ENCODE data around the gene BEND6.
"Not testable (repeated sequence)": the region's sequence is repeated elsewhere in the genome, so short reads cannot be mapped to it uniquely, and the experiment has no call there.

BEND6 gene

DNA sequence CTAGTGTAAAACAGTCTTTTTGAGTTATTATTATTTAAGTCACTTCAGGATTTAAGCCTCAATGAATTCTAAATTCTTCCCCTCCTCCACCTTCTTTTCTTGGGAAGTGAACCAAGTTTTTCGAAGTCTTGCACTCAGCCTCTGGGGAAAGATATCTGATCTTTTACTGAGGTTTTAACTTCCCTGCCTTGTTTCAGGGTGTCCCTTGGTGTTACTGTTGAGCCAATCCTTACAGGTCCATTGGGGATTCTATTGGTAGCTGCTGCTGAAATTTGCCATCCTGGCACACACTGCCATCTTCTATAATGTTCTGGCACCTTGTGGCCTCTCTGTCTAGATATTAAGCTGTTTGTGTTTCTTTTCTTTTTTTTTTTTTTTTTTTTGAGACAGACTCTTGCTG is 31.7 kb downstream of the BEND6 start:
- no peak for DNase-seq

DNA sequence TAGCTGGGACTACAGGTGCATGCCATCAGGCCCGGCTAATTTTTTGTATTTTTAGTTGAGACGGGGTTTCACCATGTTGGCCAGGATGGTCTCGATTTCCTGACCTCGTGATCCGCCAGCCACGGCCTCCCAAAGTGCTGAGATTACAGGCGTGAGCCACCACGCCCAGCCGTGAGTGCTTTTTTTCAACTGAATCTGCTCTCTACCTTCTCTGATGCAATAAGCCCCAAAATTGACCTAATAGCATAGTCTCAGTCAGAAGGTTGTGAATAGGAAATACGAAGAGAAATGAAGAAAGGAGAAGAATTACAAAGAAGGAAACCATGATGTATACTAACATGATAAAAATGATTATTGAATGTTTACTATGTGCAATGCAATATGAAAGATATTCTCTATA is 33.2 kb downstream of the BEND6 start:
- no peak for DNase-seq

DNA sequence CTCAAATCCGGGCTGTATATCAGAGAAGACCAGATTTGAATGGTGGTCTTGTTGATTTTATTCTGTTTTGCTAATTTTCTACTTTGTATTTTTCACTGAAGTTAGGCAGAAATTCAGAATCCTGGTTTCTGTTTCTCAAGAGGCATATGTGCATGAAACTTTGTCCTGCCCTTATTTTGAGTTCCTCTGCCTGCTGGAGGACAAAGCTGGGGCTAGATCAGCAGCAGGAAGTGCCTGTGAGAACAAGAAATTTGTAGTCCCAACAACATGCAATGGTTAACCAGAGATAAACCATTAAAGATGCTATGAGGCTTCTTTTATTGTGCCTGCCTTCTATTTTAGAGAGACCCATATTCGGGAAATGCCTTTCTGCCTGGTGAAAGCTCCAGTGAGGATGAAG is 37.1 kb downstream of the BEND6 start:
- no peak for DNase-seq

DNA sequence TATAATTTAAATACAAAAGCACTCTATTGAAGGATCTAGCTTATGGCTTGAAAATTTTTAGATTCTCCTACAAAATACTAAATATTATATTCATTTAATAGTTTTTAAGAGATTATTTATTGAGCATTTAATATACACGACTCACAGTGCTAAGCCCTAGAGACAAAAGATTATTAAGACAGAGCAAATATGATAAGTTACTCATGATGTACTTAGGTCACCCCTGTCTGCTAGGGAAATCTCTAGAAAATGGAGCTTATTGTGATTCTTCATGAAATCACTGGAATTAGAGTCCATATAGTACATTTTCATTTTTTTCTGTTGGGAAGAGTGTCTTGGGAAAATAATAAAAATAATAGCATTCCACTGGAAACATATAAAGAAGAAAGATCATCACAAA is 37.8 kb downstream of the BEND6 start:
- DNase-seq, result no peak

DNA sequence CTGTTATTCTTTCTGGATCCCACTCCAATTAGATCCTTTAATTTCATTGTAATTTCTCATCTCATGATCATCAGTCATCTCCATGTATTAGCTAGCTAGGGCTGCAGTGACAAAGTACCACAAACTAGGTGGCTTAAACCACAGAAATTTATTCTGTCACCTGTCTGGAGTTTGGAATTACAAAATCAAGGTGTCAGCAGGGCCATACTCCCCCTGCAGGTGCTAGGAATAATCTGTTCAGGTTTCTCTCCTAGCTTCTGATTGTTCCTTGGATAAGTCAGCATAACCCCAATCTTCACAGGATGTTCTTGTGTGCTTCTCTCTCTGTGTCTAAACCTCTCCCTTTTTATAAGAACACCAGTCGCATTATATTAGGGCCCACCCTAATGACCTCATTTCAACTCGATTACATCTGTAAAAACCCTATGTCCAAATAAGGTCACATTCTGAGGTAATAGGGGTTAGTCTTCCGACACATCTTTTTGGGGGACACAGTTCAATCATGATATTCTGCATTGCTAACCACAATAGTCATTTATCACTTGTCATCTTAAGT is 40.5 kb downstream of the BEND6 start:
- no peak for DNase-seq

DNA sequence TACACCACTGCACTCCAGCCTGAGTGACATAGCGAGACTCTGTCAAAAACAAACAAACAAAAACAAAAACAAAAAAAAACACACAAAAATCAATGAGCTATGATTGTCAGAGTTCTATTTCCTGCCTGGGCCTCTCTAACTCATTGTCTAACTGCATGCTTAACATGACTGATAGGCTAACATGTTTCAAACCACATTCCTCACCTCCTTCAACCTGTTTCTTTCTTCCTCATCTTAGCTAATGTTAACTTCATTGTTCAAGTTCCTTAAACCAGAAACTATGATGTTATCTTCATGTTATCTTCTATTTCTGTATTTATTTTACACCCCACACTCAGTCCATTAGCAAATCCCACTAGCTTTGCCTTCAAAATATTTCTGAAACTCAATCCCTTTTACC is 41.5 kb downstream of the BEND6 start:
- DNase-seq, result no peak

DNA sequence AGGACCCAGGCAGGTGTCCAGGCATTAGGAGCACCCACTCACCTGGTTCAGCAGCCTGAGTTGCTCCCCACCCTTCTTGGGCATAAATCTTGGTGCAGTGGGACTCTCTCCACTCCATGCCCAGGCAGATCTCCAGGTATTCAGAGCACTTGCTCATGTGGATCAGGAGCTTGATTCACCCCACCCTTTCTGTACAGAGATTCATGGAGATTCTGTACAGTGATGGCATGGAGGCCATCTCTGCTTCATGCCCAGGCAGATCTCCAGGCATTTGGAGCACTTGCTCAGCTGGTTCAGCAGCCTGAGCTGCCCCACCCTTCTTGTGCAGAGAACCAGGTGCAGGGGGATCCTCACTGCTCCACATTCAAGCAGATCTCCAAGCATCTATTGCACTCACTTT is 44.1 kb downstream of the BEND6 start:
- DNase-seq, result no peak

DNA sequence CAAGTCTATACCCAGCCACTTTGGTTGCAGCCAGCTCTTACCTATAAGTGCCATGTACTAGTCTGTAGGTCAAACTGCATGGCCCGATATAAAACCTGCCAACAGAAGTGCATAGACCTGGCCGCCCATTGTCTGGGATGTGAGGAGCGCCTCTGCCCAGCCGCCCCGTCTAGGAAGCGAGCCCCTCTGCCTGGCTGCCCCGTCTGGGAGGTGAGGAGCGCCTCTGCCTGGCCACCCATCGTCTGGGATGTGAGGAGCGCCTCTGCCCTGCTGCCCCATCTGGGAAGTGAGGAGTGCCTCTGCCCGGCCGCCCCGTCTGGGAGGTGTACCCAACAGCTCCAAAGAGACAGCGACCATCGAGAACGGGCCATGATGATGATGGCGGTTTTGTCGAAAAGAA is 44.8 kb downstream of the BEND6 start:
- not testable (repeated sequence) for DNase-seq

DNA sequence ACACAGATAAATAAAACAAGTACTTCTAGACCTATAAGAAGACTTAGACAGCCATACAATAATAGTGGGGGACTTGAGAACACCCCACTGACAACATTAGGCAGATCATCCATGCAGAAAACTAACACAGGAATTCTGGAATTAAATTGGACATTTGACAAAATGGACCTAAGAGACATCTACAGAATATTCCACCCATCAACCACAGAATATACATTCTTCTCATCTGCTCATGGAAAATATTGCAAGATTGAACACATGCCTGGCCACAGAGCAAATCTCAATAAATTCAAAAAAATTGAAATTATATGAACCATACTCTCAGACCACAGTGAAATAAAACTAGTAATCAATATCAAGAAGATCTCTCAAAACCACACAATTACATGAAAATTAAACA is 47.3 kb downstream of the BEND6 start:
- no peak for DNase-seq

DNA sequence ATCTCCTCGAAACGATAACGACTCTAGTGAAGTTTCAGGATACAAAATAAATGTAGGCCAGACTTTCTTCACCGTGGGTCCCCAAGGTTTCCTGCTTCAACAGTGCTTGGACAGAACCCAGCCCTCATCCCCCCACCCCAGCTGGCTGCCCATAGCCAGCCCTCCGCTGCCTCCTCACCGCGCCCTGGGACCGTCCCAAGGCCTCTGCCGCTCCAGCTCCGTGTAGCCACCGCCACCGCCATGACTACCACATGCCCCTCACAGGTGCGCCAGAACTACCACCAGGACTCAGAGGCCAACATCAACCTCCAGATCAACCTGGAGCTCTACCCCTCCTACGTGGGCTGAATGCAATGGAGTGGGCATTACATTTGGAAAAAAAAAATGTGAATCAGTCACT is 49.4 kb downstream of the BEND6 start:
- DNase-seq, result no peak

DNA sequence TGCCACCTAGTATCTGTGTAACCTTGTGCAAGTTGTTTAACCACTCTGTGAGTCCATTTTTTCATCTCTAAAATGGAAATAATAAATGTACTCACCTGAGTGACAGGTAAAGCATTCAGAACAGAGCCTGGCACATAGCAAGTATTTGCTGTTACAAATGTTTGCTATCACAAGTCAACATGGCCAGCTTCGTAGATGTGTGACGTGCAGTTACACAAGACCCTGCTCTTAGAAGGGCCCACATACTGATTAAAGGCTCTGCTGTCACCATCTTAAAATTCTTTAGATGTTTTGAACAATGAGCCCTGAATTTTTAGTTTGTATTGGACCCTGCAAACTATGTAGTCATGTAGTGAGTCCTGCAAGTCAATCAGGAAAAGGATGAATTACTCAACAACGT is 51.2 kb downstream of the BEND6 start:
- no peak for DNase-seq

DNA sequence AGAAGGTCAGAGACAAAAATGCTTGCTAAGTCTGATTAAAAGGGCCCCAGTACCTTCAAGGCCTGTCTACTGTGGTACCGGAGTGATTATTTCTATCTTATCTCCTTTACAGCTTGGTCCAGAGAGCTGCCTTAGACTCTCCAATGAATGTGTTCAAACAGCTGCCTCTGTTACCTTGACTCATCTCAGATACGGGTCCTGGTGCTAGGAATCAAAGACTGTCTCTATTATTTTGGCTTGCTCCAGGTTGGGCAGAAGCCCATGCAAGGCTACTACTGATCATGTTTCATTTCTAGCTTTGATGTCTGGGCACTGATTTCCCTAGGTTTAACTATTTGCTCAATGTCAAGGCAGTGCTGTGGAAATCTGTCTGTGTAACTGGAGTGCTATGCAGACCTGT is 53.2 kb downstream of the BEND6 start:
- DNase-seq, result not testable (repeated sequence)

DNA sequence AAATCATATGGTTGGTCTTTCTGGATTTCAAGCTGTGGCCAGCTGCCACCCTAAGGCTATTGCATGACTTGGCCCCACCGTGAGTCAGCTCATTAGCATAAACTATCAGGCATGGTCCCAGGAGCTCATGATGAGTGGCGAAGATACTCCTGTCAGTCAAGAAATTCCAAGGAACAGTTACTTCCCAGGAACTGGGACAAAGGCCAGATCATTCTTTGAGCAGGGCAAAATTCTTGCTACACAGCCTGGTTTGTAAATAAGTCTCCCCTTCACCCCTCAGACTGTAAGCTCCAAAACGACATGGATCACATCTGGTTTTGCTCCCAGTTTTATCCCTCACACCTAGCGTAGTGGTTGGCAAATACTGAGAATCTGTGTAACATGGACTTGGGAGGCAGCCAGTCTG is 58.6 kb downstream of the BEND6 start:
- DNase-seq, result no peak

DNA sequence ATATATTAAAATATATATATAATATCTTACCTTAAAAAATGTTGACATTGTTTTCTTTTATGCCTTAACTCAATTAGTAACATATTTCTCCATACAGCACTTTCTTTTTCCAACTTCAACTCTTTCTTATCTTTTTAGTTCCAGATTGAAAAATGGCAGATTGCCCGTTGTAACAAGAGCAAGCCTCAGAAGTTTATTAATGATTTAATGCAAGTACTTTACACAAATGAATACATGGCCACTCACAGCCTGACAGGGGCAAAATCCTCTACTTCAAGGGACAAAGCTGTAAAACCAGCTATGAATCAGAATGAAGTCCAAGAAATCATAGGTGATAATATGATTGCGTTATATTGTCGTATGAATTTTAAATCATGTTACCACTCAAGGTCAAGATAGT is 62.2 kb downstream of the BEND6 start:
- no peak for DNase-seq

DNA sequence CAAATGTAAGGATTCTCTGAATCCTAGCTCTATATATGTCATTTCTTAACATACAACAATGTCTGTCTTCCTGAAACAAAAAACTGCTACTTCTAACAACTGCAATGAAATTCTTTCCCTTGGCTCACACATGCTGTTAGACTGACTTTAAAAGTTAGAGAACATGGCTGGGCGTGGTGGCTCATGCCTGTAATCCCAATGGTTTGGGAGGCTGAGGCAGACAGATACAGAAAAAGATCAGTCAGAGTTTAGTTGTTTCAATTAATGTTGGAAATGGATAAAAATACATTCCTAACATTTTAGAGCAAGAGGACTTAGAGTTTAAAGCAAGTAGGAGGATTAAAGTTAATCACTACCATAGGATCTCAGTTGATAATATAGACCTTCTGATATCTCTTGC is 62.9 kb downstream of the BEND6 start:
- no peak for DNase-seq

DNA sequence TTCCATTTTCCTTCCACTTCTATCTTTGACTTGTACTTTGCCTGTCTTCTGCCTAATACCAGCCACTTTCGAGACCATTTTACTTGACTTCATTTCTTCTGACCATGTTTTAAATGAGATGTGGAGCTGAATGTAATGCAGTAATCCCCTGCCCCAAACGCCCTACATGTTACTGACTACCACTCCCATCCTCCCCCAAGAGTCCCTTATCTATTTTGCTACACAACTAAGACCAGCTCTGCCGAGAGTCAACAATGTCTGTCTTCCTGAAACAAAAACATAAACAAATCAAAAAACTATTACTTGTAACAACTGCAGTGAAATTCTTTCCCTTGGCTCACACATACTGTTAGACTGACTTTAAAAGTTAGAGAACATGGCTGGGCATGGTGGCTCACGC is 64.5 kb downstream of the BEND6 start:
- no peak for DNase-seq

DNA sequence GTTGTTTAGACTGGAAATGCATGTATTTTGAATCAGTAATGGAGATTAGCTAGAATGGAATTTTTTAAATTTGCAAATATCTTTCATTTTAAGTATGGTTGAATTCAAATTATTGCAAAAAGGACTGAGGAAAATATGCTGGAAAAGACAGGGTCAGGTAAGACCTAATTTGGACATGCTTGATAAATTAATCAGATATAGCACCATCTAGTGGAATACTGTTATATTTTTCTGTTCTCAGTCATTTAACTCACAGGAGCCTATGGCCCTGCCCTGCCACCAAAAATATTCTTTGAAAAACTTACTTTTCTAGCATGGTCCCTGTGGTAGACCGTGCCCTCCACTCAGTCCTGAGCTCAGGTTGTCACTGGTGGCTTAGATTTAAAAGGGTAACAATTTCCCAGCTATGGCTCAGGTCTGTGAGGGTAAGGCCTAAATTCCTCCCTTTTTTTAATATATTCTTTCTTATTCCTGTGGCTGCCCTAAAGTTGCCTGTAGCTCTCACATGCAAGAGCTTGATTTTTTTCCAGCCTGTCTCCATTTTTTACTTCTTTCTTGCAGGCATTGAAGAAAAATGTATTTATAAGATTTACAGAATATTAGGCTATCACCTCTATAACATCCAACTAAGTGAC is 66.3 kb downstream of the BEND6 start:
- DNase-seq, result peak; percentile 3 to 54

DNA sequence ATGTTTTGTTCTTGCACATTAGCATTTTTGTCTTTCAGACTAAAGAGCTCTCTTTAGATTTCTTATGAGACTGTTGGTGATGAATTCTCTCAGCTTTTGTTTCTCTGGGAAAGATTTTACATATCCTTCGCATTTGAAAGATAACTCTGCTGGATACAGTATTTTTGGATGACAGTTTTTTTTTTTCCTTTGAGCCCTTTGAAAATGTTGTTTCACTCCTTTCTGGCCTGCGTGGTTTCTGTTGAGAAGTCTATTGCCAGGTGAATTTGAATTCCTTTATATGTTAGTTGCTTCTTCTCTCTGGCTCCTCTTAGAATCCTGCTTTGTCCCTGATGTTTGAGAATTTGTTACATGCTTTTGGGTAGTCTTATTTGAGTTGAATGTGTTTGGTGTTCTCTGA is 69.4 kb downstream of the BEND6 start:
- no peak for DNase-seq

DNA sequence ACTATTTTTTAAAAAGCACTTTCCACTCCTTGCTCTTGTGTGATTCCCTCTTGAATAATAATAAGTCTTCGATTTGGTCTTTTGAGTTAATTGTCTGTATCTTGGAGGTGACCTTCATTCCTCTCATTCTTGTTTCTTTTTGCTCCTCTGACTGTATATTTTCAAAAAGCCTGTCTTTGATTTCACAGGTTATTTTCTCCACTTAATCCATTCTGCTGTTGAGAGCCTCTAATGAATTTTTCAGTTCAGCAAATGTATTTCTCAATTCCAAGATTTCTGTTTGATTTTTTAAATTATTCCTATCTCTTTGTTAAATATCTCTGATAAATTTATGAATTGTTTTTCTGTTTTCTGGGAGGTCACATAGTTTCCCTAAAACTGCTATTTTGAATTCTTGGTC is 69.9 kb downstream of the BEND6 start:
- no peak for DNase-seq

DNA sequence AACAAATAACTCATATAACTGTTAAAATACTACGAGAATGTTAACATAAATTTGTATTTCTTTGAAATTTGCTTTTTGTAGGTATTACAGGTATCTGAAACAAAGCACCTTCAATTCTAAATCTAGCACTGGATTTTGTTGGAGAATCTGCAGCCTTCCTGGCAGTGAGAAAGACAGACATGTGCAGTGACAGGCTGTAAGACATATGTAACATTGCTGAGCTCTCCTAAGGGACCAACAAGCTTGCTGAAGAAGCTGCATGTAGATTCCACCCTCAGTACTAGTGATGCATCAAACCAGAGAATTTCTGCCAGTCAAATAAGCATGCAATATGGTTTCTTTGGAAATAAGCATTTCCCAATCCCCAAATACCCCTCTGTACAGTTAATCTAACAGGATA is 71.1 kb downstream of the BEND6 start:
- no peak for DNase-seq

DNA sequence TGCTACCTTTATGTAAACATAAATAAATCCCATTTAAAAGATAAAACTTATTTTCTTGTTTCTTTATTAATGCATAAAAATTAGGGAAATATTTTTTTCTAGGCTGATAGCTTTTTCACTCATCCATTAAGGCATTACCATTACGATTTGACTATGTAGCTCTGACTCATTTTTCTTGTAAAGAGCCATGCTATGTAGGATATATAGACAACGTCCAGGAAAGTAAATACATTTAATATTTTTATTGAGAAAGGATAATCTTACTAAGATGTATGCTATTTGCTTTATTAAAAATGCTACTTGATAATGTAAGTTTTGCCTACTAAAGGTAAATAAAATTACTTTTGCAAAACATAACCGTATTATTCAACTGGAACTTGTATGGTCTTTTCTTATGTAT is 72.4 kb downstream of the BEND6 start:
- no peak for DNase-seq

DNA sequence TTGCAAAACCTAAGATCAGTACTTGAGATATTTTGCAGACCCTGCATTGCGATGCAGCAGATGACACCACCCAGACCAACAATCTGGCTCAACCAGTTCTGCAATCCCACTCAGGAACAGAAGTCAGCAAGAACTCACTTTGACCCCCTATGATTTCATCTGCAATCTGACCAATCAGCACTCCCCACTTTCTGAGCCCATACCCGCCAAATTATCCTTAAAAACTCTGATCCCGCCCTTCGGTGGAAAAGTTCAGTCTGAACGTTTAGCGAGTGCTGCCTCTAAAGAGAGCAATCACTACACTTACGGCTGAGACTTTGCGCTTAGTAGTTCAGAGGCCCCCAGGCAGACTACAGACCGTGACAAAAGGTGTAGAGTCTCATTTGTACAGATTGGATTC is 74.3 kb downstream of the BEND6 start:
- DNase-seq, result no peak

DNA sequence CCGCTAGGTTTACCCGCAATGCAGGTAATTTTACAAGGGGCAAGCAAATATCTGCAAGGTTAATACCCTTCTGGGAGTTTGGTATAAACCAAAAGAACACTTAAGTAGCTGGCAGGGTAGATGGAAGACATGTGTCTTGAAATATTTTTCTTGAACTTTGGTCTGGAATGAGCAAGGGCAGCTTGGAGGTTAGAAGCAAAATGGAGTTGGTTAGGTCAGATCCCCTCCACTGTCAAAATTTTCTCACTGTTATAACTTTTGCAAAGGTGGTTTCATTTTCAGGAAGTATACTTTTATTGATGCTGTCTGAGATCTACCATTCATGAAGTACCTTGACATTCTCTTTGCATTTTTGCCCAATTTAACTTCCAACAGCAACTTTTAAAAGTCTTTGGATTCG is 78.3 kb downstream of the BEND6 start:
- no peak for DNase-seq

DNA sequence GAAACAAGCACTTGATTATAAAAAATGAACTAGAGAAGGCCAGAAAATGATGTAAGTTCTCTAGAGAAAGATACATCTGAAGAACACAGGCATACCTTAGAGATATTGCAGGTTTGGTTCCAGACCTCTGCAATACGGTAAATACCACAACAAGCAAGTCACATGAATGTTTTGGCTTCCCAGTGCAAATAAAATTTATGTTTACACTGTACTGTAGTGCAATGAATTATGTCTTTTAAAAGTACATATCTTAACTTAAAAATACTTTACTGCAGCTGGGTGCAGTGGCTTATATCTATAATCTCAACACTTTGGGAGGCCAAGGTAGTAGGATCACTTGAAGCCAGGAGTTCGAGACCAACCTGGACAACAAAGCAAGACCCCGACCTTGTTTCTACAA is 80.6 kb downstream of the BEND6 start:
- DNase-seq, result no peak

DNA sequence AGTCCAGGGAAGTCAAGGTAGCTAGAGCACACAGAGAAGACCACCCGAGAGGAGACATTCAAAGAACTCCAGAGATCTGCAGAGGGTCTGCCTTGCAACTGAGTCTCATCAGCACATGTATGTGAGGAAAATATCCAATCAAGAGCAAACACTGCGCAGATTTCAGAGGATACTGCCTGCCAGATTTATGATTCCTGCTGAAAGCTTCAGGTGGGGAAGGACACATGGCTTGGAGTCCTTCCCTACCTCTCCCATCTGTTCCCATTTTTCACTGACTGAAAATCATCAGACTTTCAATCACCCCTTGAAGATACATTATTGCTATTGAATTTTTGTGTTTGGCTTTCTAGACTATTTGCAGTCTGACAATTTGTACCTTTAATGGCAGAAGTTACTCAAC is 84.0 kb downstream of the BEND6 start:
- no peak for DNase-seq

Data from inflammatory macrophage (primary cell).